Erythroblast (primary cell): ENCODE results near the gene SFXN5.

Experiments used
- GATA1 ChIP-seq: IDR thresholded peaks from 2 replicates; pipeline ENCODE4 v1.6.1; 2011; ENCODE audit warnings: low read depth, mild to moderate bottlenecking, control low read depth, low read length, moderate library complexity
- POLR2A ChIP-seq: IDR thresholded peaks from 2 replicates; pipeline ENCODE4 v1.6.1; 2011; ENCODE audit warnings: mild to moderate bottlenecking, low read length

DNA sequence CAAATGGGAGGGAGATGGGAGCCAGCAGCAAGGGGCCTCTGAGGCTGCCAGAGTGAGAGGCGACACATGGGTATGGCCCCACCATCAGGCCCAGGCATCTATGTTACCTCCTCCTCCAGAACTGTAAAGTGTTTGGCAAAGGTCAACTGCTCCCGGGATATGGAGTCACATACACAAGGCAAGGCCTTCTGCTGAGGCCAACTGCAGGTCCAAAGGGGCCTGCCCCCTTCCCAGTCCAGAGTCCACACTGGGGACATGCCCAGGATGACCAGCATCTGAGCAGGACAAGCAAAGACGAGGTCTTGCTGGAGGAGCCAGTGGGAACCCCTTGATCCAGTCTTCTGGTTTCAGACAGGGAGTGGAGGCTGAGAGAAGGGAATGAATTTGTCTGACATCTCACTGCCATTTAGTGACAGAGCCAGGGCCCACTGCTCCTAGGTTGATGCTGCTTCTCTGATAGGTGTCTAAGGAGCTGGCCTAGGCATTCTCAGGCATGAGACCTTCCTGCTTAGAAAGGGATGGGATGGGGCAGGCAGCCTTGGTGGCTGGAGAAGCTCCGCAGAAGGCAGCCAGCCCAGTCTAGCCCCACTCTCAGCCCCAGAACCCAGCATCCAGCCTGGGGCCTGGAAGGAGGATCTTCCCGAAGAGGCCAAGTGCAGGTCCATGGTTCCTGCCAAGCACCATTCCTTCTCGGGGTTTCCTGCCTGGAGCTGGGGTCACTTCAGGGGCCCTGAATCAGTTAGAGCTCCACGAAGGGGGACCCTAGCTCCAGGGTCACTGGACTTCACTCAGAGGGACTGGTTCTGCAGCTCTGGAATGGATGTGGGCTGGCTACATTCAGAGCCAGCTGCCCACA lies 127.7 kb downstream of the SFXN5 start:
- no peak for TF ChIP-seq POLR2A
- TF ChIP-seq GATA1: no peak
